Kidney epithelial cell (primary cell): ENCODE data around the gene LRRC49. TPM values are rescaled to one million over a fixed set of nuclear protein-coding genes. Genes with fewer than 3 reads are reported as not detected.
A peak's percentile ranks its signal among the peaks of the same experiment; 100 is the strongest.

Source experiments
- DNase-seq: peaks from one replicate; pipeline ENCODE4 v3.0.0-alpha.2; 2010; ENCODE audit warnings: low read depth
- H3K27me3 ChIP-seq: 2 replicates; pipeline ENCODE4 v1.6.0; 2011; ENCODE audit warnings: low read length; ENCODE audit not compliant: control insufficient read depth, insufficient read depth
- H3K36me3 ChIP-seq: 2 replicates; pipeline ENCODE4 v1.5.1; 2011; ENCODE audit warnings: low read length; ENCODE audit not compliant: control insufficient read depth, insufficient read depth
- H3K4me3 ChIP-seq: 2 replicates; pipeline ENCODE4 v1.5.1; 2011; ENCODE audit warnings: low read depth, mild to moderate bottlenecking, control low read depth, low read length
- total RNA-seq: library from RNA; depleted of rRNA; stranded (reverse); fragments of >200 nt; gene quantifications from 2 replicates; pipeline ENCODE4 v1.2.3, GENCODE V29; 2015
- TF ChIP-seq, protein P1 (sequence below): IDR thresholded peaks from 2 replicates; pipeline ENCODE4 v1.5.1; 2011; ENCODE audit warnings: mild to moderate bottlenecking, moderate library complexity, low read length, control low read depth, inconsistent platforms; ENCODE audit not compliant: insufficient read depth, poor library complexity, severe bottlenecking

The LRRC49 gene
- total RNA-seq, 1 donor from 2014 or later: 62.0 TPM

DNA sequence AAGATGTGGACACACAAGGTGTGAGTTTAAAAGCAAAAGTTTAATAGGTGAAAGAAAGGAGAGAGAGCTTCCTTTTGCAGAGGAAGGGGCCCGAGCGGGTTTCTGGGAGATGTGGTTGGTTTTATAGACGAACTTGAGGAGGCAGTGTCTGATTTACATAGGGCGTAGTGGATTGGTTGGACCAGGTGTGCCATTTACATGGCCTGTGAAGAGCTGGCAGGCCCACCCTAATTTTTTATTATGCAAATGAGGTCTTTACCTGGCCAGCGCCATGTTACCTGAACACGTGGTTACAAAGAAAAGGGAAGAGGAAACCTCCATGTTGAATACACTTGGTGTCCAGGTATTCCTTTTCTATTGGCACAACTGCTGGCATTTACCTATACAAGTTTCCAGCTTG, 179.8 kb downstream of the LRRC49 start:
- TF ChIP-seq, protein P1, sequence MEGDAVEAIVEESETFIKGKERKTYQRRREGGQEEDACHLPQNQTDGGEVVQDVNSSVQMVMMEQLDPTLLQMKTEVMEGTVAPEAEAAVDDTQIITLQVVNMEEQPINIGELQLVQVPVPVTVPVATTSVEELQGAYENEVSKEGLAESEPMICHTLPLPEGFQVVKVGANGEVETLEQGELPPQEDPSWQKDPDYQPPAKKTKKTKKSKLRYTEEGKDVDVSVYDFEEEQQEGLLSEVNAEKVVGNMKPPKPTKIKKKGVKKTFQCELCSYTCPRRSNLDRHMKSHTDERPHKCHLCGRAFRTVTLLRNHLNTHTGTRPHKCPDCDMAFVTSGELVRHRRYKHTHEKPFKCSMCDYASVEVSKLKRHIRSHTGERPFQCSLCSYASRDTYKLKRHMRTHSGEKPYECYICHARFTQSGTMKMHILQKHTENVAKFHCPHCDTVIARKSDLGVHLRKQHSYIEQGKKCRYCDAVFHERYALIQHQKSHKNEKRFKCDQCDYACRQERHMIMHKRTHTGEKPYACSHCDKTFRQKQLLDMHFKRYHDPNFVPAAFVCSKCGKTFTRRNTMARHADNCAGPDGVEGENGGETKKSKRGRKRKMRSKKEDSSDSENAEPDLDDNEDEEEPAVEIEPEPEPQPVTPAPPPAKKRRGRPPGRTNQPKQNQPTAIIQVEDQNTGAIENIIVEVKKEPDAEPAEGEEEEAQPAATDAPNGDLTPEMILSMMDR: no peak
- Histone ChIP-seq H3K4me3 (no peak overlapping the region), H3K36me3 (no peaks in the 10 kb centered on the region), H3K27me3 (no peaks in the 10 kb centered on the region)
- DNase-seq: no peak

DNA sequence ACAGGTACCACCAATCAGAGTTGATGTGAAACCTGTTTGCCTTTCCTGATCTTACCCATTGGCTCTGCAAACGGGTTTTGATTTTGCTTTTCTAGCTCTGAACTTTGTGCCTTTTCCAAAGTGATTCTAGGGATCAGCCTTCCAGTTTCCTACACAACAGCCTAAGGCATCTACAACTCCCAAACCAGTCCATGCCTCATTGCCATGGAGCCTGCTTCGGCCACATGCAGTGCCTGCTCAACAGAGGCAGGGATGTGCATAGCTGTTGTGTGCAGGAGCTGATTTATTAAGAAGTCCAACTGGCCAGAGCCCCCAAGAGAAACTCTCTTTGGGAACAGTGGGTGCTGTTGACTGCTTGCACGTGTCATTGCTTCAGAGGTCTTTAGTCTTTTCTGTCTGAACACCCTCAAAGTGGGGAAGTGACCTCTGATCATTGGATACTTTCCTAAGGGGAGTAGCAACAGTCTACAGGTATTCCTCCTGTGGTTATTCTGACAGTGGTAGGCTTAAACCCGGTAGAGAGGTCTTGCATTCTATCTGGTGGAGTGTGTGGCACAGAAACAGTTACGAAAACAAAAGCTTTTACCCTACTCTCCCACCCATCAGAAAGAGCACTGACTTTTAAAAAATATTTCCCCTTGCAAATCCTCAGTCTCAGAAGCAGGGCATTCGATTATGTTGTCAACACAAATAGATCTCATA, 186.0 kb downstream of the LRRC49 start:
- no peak overlapping the region for H3K4me3 ChIP-seq
- H3K27me3 ChIP-seq: no peaks in the 10 kb centered on the region
- no peaks in the 10 kb centered on the region for H3K36me3 ChIP-seq
- TF ChIP-seq, protein P1: no peak
- no peak for DNase-seq

DNA sequence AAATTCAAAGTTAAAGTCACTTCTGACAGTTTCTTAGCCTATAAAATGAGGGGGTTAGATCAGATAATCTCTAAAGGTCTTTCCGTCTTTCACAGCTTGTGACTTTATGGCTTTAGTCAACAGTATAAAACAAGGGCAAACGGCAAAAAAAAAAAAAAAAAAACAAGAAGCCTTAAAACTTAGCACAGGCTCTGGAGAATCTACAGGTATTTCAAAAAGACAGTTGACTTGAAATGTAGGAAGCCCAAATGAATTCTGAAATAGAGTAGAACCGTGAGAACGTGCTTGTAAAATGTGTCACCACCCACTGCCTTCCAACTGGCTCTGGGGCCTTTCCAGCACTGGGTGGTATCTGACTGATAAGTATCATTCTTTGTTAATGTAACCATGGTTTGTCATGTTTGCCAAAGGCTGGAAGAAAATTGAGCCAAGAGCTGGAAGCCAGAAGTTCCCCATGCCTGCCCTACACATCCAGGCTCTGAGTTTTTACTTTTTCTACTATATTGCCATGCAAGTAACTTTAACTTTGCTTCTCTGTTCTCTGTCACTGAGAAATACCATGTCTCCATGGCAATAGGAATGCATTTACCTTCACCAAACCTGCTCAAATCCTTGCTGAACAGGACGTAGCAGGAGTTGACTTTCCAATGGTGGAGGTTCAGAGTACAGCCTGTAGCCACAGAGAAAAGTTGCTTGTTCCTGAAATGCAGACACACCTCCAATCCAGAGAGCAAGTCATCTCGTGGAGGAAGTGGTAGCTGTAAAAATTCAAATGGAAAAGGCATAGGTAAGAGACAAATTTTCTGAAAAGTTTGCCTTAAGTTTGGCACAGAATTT, 186.8 kb downstream of the LRRC49 start:
- TF ChIP-seq, protein P1: no peak
- Histone ChIP-seq H3K4me3 (no peak overlapping the region), H3K27me3 (no peaks in the 10 kb centered on the region), H3K36me3 (no peaks in the 10 kb centered on the region)
- peak; percentile 54 for DNase-seq

DNA sequence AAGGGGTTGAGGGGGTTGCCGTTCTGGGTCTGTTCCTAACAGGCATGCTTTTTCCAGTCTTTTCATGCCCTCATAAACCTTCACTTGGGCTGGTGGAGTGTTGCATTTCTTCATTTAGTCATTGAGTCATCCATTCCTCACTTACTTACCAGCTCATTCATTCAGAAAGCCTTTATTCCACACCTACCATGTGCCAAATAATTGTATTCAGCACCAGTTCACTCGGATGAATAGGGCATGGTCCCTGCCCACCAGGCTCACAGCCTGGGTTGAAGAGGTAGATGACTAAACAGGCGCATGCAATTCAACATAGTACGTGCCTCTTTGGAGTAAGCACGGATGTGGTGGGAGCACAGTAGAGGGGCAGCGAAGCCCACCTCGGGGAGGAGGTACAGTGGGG, 187.5 kb downstream of the LRRC49 start:
- no peak for DNase-seq
- H3K4me3 ChIP-seq: no peak overlapping the region
- H3K27me3 ChIP-seq: no peaks in the 10 kb centered on the region
- TF ChIP-seq, protein P1: no peak
- no peaks in the 10 kb centered on the region for H3K36me3 ChIP-seq

DNA sequence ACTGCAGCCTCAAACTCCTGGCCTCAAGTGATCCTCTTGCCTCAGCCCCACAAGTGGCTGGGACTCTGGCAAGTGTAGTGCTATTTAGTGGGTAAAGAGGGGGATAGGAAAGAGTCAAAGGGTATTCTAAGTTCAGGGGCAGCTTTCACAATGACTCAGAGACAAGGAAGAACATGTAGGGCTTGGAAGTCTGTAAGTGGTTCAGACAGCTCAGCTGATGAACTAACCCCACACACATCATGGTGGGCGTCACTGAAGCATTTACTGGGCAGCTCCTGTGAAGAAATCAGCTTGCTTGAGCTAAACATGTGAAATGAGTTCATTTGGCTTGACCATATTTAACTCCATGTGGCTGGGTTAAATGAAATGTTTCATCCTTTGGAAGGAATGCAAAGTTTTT, 188.1 kb downstream of the LRRC49 start:
- H3K4me3 ChIP-seq: no peak overlapping the region
- TF ChIP-seq, protein P1: no peak
- DNase-seq: no peak
- H3K36me3 ChIP-seq: no peaks in the 10 kb centered on the region
- H3K27me3 ChIP-seq: no peaks in the 10 kb centered on the region
